Measurements from ENCODE around the gene GRIN2A. TPM values are rescaled to one million over a fixed set of nuclear protein-coding genes. Genes with fewer than 3 reads are reported as not detected.

GRIN2A gene
- total and polyA plus RNA-seq, 4 experiments from 2014 or later = not detected

GRCh38 chr16:9816644-9817043 is 365.6 kb downstream of the GRIN2A start:
- no peaks in the 10 kb centered on the region for H3K4me1 Mint-ChIP-seq
- Histone ChIP-seq H3K36me3 (ENCODE audit: insufficient read depth, low read length) (no peaks in the 10 kb centered on the region), H3K27ac (ENCODE audit: low read depth, low read length) (no peak overlapping the region), H3K4me3 (ENCODE audit: low read length in 2 of 2) (no peak overlapping the region), H3K4me1 (ENCODE audit: insufficient read depth, low read length) (no peaks in the 10 kb centered on the region), H3K27me3 (ENCODE audit: insufficient read depth, low read length) (no peaks in the 10 kb centered on the region), H3K9me3 (ENCODE audit: control insufficient read depth in 1 of 2, low read length in 2 of 2) (no peaks in the 10 kb centered on the region)
- no peak for DNase-seq
- H3K4me3 Mint-ChIP-seq = no peak overlapping the region
- no peak overlapping the region for H3K27ac Mint-ChIP-seq
- peaks cover 0 to 1% of the 10 kb centered on the region in 2 donors for H3K27me3 Mint-ChIP-seq
- H3K36me3 Mint-ChIP-seq = no peaks in the 10 kb centered on the region
- ChIA-PET POLR2A (ENCODE audit: partially characterized antibody) (no interaction called here), CTCF (ENCODE audit: partially characterized antibody) (no interaction called here)
- intact Hi-C loops (cut with micrococcal nuclease) = no loop called here
- H3K9me3 Mint-ChIP-seq = peaks cover 0 to 6% (median 2%) of the 10 kb centered on the region in 8 donors

GRCh38 chr16:9813665-9814064 is 368.6 kb downstream of the GRIN2A start:
- no peak for DNase-seq
- Mint-ChIP-seq H3K4me3 (no peak overlapping the region), H3K4me1 (no peaks in the 10 kb centered on the region), H3K27ac (no peak overlapping the region), H3K9me3 (peaks cover 0 to 5% (median under 1%) of the 10 kb centered on the region in 8 donors), H3K27me3 (peaks cover 0 to 1% of the 10 kb centered on the region in 2 donors), H3K36me3 (no peaks in the 10 kb centered on the region)
- Histone ChIP-seq H3K27me3 (ENCODE audit: insufficient read depth, low read length) (no peaks in the 10 kb centered on the region), H3K27ac (ENCODE audit: low read depth, low read length) (no peak overlapping the region), H3K36me3 (ENCODE audit: insufficient read depth, low read length) (no peaks in the 10 kb centered on the region), H3K9me3 (ENCODE audit: control insufficient read depth in 1 of 2, low read length in 2 of 2) (no peaks in the 10 kb centered on the region), H3K4me3 (ENCODE audit: low read length in 2 of 2) (no peak overlapping the region), H3K4me1 (ENCODE audit: insufficient read depth, low read length) (no peaks in the 10 kb centered on the region)
- intact Hi-C loops (cut with micrococcal nuclease) = no loop called here
- CTCF ChIA-PET (ENCODE audit: partially characterized antibody) = no interaction called here
- POLR2A ChIA-PET (ENCODE audit: partially characterized antibody) = no interaction called here

DNA sequence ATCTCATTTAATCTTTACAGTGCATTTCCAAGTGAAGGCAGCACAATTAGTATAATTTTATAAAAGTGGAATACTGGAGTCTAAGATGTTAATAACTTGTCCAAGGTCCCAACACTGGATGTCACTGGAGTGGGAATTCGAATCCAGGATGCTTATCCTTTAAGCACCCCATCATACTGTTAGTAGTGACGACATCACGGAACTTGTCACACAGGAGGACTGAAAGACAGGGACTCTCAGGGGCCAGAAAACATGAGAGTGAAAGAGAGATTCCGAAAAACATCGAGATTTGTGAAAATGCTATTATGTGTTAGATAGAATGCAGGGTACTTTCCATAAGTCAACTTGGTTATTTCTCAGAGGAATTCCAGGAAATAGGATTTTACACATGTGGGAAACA is 374.0 kb downstream of the GRIN2A start:
- Mint-ChIP-seq H3K9me3 (peaks cover 0 to 15% (median 6%) of the 10 kb centered on the region in 8 donors), H3K27me3 (no peaks in the 10 kb centered on the region), H3K36me3 (no peaks in the 10 kb centered on the region), H3K4me3 (no peak overlapping the region), H3K4me1 (no peaks in the 10 kb centered on the region), H3K27ac (no peak overlapping the region)
- Histone ChIP-seq H3K36me3 (ENCODE audit: insufficient read depth, low read length) (no peaks in the 10 kb centered on the region), H3K27me3 (ENCODE audit: insufficient read depth, low read length) (no peaks in the 10 kb centered on the region), H3K4me1 (ENCODE audit: insufficient read depth, low read length) (no peaks in the 10 kb centered on the region), H3K4me3 (ENCODE audit: low read length in 2 of 2) (no peak overlapping the region), H3K9me3 (ENCODE audit: control insufficient read depth in 1 of 2, low read length in 2 of 2) (no peaks in the 10 kb centered on the region), H3K27ac (ENCODE audit: low read depth, low read length) (no peak overlapping the region)
- intact Hi-C loops (cut with micrococcal nuclease) = no loop called here
- POLR2A ChIA-PET (ENCODE audit: partially characterized antibody) = no interaction called here
- CTCF ChIA-PET (ENCODE audit: partially characterized antibody) = no interaction called here
- DNase-seq = no peak

- H3K36me3 ChIP-seq (ENCODE audit: insufficient read depth, low read length) = no peaks in the 10 kb centered on the region
- ChIA-PET POLR2A (ENCODE audit: partially characterized antibody) (no interaction called here), CTCF (ENCODE audit: partially characterized antibody) (no interaction called here)
- Mint-ChIP-seq H3K9me3 (peaks cover 0 to 15% (median 6%) of the 10 kb centered on the region in 8 donors), H3K36me3 (no peaks in the 10 kb centered on the region), H3K4me1 (no peaks in the 10 kb centered on the region), H3K27me3 (no peaks in the 10 kb centered on the region), H3K4me3 (no peak overlapping the region), H3K27ac (no peak overlapping the region)
- no peaks in the 10 kb centered on the region for H3K4me1 ChIP-seq (ENCODE audit: insufficient read depth, low read length)
- H3K27ac ChIP-seq (ENCODE audit: low read depth, low read length) = no peak overlapping the region
- no peak for DNase-seq
- H3K9me3 ChIP-seq (ENCODE audit: control insufficient read depth in 1 of 2, low read length in 2 of 2) = no peaks in the 10 kb centered on the region
- intact Hi-C loops (cut with micrococcal nuclease) = no loop called here
- no peak overlapping the region for H3K4me3 ChIP-seq (ENCODE audit: low read length in 2 of 2)
- H3K27me3 ChIP-seq (ENCODE audit: insufficient read depth, low read length) = no peaks in the 10 kb centered on the region
These were observed 374.9 kb downstream of the GRIN2A start for GRCh38 chr16:9807302-9807701.

DNA sequence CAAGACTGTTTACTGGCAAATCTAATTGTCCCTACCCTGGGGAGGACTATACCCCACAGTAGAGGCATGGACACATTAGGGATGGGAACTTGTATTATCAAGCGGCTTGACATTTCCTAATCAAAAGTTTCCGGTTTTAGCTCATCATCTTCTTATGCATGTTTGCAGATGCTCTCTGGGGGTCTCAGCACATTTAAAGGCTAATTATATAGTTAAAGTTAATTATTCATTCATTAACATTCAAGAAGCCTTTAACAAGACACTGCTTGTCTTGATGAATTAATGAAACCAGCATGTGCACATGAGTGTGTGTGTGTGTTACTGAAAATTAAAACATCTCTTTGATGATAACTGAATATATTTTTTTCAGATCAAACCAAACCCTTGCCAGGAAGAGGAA is 377.1 kb downstream of the GRIN2A start:
- Mint-ChIP-seq H3K27me3 (no peaks in the 10 kb centered on the region), H3K9me3 (peaks cover 0 to 21% (median 9%) of the 10 kb centered on the region in 8 donors), H3K4me1 (no peaks in the 10 kb centered on the region), H3K27ac (no peak overlapping the region), H3K36me3 (no peaks in the 10 kb centered on the region), H3K4me3 (no peak overlapping the region)
- no peak overlapping the region for H3K27ac ChIP-seq (ENCODE audit: low read depth, low read length)
- H3K4me1 ChIP-seq (ENCODE audit: insufficient read depth, low read length) = no peaks in the 10 kb centered on the region
- H3K36me3 ChIP-seq (ENCODE audit: insufficient read depth, low read length) = no peaks in the 10 kb centered on the region
- no peak for DNase-seq
- intact Hi-C loops (cut with micrococcal nuclease) = no loop called here
- no peaks in the 10 kb centered on the region for H3K27me3 ChIP-seq (ENCODE audit: insufficient read depth, low read length)
- H3K4me3 ChIP-seq (ENCODE audit: low read length in 2 of 2) = no peak overlapping the region
- ChIA-PET CTCF (ENCODE audit: partially characterized antibody) (no interaction called here), POLR2A (ENCODE audit: partially characterized antibody) (no interaction called here)
- H3K9me3 ChIP-seq (ENCODE audit: control insufficient read depth in 1 of 2, low read length in 2 of 2) = no peaks in the 10 kb centered on the region

DNA sequence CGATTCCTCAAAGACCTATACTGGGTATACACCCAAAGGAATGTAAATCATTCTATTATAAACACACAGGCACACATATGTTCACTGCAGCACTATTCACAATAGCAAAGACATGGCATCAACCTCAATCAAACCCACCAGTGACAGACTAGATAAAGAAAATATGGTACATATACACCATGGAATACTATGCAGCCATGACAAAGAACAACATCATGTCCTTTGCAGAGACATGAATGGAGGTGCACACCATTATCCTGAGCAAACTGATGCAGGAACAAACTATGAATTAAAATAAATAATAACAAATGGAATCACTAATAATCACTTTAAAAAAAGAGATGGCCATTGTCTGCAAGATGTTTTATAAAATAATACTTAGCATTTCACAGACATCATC is 380.1 kb downstream of the GRIN2A start:
- Mint-ChIP-seq H3K4me1 (no peaks in the 10 kb centered on the region), H3K36me3 (no peaks in the 10 kb centered on the region), H3K27ac (no peak overlapping the region), H3K4me3 (no peak overlapping the region), H3K27me3 (no peaks in the 10 kb centered on the region), H3K9me3 (peaks cover 0 to 21% (median 8%) of the 10 kb centered on the region in 8 donors)
- CTCF ChIA-PET (ENCODE audit: partially characterized antibody) = no interaction called here
- POLR2A ChIA-PET (ENCODE audit: partially characterized antibody) = no interaction called here
- Histone ChIP-seq H3K4me1 (ENCODE audit: insufficient read depth, low read length) (no peaks in the 10 kb centered on the region), H3K4me3 (ENCODE audit: low read length in 2 of 2) (no peak overlapping the region), H3K27me3 (ENCODE audit: insufficient read depth, low read length) (no peaks in the 10 kb centered on the region), H3K9me3 (ENCODE audit: control insufficient read depth in 1 of 2, low read length in 2 of 2) (no peaks in the 10 kb centered on the region), H3K36me3 (ENCODE audit: insufficient read depth, low read length) (no peaks in the 10 kb centered on the region), H3K27ac (ENCODE audit: low read depth, low read length) (no peak overlapping the region)
- intact Hi-C loops (cut with micrococcal nuclease) = no loop called here
- DNase-seq = no peak

DNA sequence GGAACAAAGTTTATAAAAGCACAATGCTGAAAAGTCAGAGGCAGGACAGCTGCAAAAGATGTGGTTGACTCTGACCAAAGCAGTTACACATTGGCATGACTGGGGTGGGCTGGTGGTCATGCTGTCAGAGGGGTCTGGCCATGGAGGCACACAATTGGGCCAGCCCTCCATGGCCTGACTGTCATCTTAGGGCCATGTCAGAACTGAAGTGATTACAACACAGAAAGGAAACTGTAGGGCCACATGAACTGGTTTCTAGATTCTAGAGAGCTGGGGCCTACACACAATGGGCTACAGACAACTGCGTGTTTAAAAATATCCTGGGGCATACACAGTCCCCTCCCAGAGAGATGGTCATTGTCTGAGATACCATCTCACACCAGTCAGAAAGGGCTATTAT is 380.6 kb downstream of the GRIN2A start:
- Histone ChIP-seq H3K27me3 (ENCODE audit: insufficient read depth, low read length) (no peaks in the 10 kb centered on the region), H3K9me3 (ENCODE audit: control insufficient read depth in 1 of 2, low read length in 2 of 2) (no peaks in the 10 kb centered on the region), H3K27ac (ENCODE audit: low read depth, low read length) (no peak overlapping the region), H3K36me3 (ENCODE audit: insufficient read depth, low read length) (no peaks in the 10 kb centered on the region), H3K4me3 (ENCODE audit: low read length in 2 of 2) (no peak overlapping the region), H3K4me1 (ENCODE audit: insufficient read depth, low read length) (no peaks in the 10 kb centered on the region)
- Mint-ChIP-seq H3K4me3 (no peak overlapping the region), H3K4me1 (no peaks in the 10 kb centered on the region), H3K36me3 (no peaks in the 10 kb centered on the region), H3K27ac (no peak overlapping the region), H3K9me3 (peaks cover 0 to 21% (median 8%) of the 10 kb centered on the region in 8 donors), H3K27me3 (no peaks in the 10 kb centered on the region)
- CTCF ChIA-PET (ENCODE audit: partially characterized antibody) = no interaction called here
- POLR2A ChIA-PET (ENCODE audit: partially characterized antibody) = no interaction called here
- intact Hi-C loops (cut with micrococcal nuclease) = no loop called here
- DNase-seq = no peak

GRCh38 chr16:9800186-9800738 is 382.0 kb downstream of the GRIN2A start:
- Mint-ChIP-seq H3K27me3 (no peaks in the 10 kb centered on the region), H3K4me3 (no peak overlapping the region), H3K9me3 (peaks cover 0 to 10% (median 5%) of the 10 kb centered on the region in 8 donors), H3K27ac (no peak overlapping the region), H3K4me1 (no peaks in the 10 kb centered on the region), H3K36me3 (no peaks in the 10 kb centered on the region)
- DNase-seq = no peak
- H3K4me1 ChIP-seq (ENCODE audit: insufficient read depth, low read length) = no peaks in the 10 kb centered on the region
- H3K27ac ChIP-seq (ENCODE audit: low read depth, low read length) = no peak overlapping the region
- H3K36me3 ChIP-seq (ENCODE audit: insufficient read depth, low read length) = no peaks in the 10 kb centered on the region
- H3K27me3 ChIP-seq (ENCODE audit: insufficient read depth, low read length) = no peaks in the 10 kb centered on the region
- ChIA-PET CTCF (ENCODE audit: partially characterized antibody) (no interaction called here), POLR2A (ENCODE audit: partially characterized antibody) (no interaction called here)
- intact Hi-C loops (cut with micrococcal nuclease) = no loop called here
- H3K4me3 ChIP-seq (ENCODE audit: low read length in 2 of 2) = no peak overlapping the region
- no peaks in the 10 kb centered on the region for H3K9me3 ChIP-seq (ENCODE audit: control insufficient read depth in 1 of 2, low read length in 2 of 2)
